ENCODE results near the gene STK35.

STK35 gene

GRCh38 chr20:2116170-2116940 is 14.7 kb downstream of the STK35 start:
- no peak overlapping the region for H3K27ac ChIP-seq (replicated peaks)
- no peaks in the 10 kb centered on the region for H3K27me3 ChIP-seq (ENCODE audit: insufficient read depth, poor library complexity, severe bottlenecking)
- no peak overlapping the region for H3K4me3 ChIP-seq (replicated peaks; ENCODE audit: insufficient read depth, low read length)
- no peak for DNase-seq (ENCODE audit: low read depth in 1 of 2, low spot score in 1 of 2)
- TF ChIP-seq GABPA (IDR thresholded peaks at IDR 0.05; ENCODE audit: low read depth): no peak
- TF ChIP-seq SPI1 (IDR thresholded peaks at IDR 0.05; ENCODE audit: borderline replicate concordance, low read depth): no peak
- TF ChIP-seq REST (IDR thresholded peaks at IDR 0.05; ENCODE audit: insufficient replicate concordance, low read depth): no peak
- no peak for TF ChIP-seq POLR2AphosphoS5 (IDR thresholded peaks at IDR 0.05; ENCODE audit: low read depth)
- no peak for TF ChIP-seq CTCF (IDR thresholded peaks at IDR 0.05; ENCODE audit: insufficient read depth, low read length)

GRCh38 chr20:2118783-2119182 is 17.2 kb downstream of the STK35 start:
- TF ChIP-seq SPI1 (IDR thresholded peaks at IDR 0.05; ENCODE audit: borderline replicate concordance, low read depth): no peak
- TF ChIP-seq REST (IDR thresholded peaks at IDR 0.05; ENCODE audit: insufficient replicate concordance, low read depth): no peak
- no peak for TF ChIP-seq CTCF (IDR thresholded peaks at IDR 0.05; ENCODE audit: insufficient read depth, low read length)
- no peak for TF ChIP-seq POLR2AphosphoS5 (IDR thresholded peaks at IDR 0.05; ENCODE audit: low read depth)
- no peak for TF ChIP-seq GABPA (IDR thresholded peaks at IDR 0.05; ENCODE audit: low read depth)
- DNase-seq (ENCODE audit: low read depth in 1 of 2, low spot score in 1 of 2): no peak

GRCh38 chr20:2122936-2123335 is 21.3 kb downstream of the STK35 start:
- no peak overlapping the region for H3K4me3 ChIP-seq (replicated peaks; ENCODE audit: insufficient read depth, low read length)
- DNase-seq (ENCODE audit: low read depth in 1 of 2, low spot score in 1 of 2): no peak
- no peaks in the 10 kb centered on the region for H3K27me3 ChIP-seq (ENCODE audit: insufficient read depth, poor library complexity, severe bottlenecking)
- TF ChIP-seq GABPA (IDR thresholded peaks at IDR 0.05; ENCODE audit: low read depth) (no peak), REST (IDR thresholded peaks at IDR 0.05; ENCODE audit: insufficient replicate concordance, low read depth) (no peak), POLR2AphosphoS5 (IDR thresholded peaks at IDR 0.05; ENCODE audit: low read depth) (no peak), SPI1 (IDR thresholded peaks at IDR 0.05; ENCODE audit: borderline replicate concordance, low read depth) (no peak), CTCF (IDR thresholded peaks at IDR 0.05; ENCODE audit: insufficient read depth, low read length) (no peak)
- no peak overlapping the region for H3K27ac ChIP-seq (replicated peaks)

More at GRCh38 chr20:2118783-2119182, 17.2 kb downstream of the STK35 start:
- Histone ChIP-seq H3K27ac (replicated peaks) (no peak overlapping the region), H3K4me3 (replicated peaks; ENCODE audit: insufficient read depth, low read length) (no peak overlapping the region), H3K27me3 (ENCODE audit: insufficient read depth, poor library complexity, severe bottlenecking) (no peaks in the 10 kb centered on the region)

Measured in HL-60 (cell line).